Measurements from ENCODE around the gene RTL9.

- no peak for TF ChIP-seq CTCF (IDR thresholded peaks at IDR 0.05)
- no peak for TF ChIP-seq SIN3A (IDR thresholded peaks at IDR 0.05; ENCODE audit: borderline replicate concordance, insufficient read depth, low read depth, low read length)
- TF ChIP-seq TCF7L2 (IDR thresholded peaks at IDR 0.05; ENCODE audit: low read depth, low read length), result no peak
- no peak for TF ChIP-seq REST (IDR thresholded peaks at IDR 0.05; ENCODE audit: insufficient read depth in 1 of 2, low read depth in 2 of 2, low read length in 1 of 2)
- TF ChIP-seq POLR2AphosphoS5 (IDR thresholded peaks at IDR 0.05; ENCODE audit: low read depth, low read length), result no peak
These were observed 45.0 kb downstream of the RTL9 start for GRCh38 chrX:110403441-110404238.
